RWPE1 (cell line): ENCODE measurements around the gene LARGE1.

Experiments
- CTCF ChIA-PET: fragments of 350-600 bp; sonication (Branson Sonifier 250); formaldehyde crosslinking; extraction: SDS; loops from one replicate; lab custom pipeline; 2021; lab: Yijun Ruan, JAX
- POLR2A ChIA-PET: fragments of 400-600 bp; formaldehyde crosslinking; extraction: SDS; loops from one replicate; lab custom pipeline; 2020; ENCODE audit warnings: antibody characterized with exemption; ENCODE audit not compliant: low non-redundant PET; lab: Yijun Ruan, JAX
- DNase-seq: peaks from one replicate; pipeline ENCODE4 v3.0.0; 2012; ENCODE audit warnings: low spot score
- H3K27ac ChIP-seq: fragments of 450-650 bp; 2 replicates; pipeline ENCODE4 v1.5.1; 2017
- TF ChIP-seq, protein P1 (sequence below): fragments of 450-650 bp; conservative IDR thresholded peaks from 2 replicates; pipeline ENCODE4 v1.5.1; 2017; ENCODE audit warnings: low read depth, mild to moderate bottlenecking

Gene LARGE1

DNA sequence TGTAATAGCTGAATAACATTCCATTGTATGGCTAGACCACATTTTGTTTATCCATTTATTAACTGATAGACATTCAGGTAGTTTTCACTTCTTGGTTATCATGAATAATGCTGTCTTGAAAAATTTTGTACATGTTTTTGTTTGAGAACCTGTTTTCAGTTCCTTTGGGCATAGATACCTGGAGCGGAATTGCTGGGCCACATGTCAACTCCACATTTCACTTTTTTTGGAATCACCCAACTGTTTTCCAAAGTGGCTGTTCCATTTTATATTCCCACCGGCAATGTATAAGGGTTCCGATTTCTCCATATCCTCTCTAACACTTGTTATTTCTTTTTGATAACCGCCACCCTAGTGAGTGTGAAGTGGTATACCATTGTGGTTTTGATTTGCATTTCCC, 184.3 kb downstream of the LARGE1 start:
- CTCF ChIA-PET: no interaction called here
- H3K27ac ChIP-seq: no peak overlapping the region
- TF ChIP-seq, protein P1, sequence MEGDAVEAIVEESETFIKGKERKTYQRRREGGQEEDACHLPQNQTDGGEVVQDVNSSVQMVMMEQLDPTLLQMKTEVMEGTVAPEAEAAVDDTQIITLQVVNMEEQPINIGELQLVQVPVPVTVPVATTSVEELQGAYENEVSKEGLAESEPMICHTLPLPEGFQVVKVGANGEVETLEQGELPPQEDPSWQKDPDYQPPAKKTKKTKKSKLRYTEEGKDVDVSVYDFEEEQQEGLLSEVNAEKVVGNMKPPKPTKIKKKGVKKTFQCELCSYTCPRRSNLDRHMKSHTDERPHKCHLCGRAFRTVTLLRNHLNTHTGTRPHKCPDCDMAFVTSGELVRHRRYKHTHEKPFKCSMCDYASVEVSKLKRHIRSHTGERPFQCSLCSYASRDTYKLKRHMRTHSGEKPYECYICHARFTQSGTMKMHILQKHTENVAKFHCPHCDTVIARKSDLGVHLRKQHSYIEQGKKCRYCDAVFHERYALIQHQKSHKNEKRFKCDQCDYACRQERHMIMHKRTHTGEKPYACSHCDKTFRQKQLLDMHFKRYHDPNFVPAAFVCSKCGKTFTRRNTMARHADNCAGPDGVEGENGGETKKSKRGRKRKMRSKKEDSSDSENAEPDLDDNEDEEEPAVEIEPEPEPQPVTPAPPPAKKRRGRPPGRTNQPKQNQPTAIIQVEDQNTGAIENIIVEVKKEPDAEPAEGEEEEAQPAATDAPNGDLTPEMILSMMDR: no peak
- no peak for DNase-seq
- POLR2A ChIA-PET: no interaction called here

- ChIA-PET POLR2A (no interaction called here), CTCF (no interaction called here)
- H3K27ac ChIP-seq: no peak overlapping the region
- no peak for DNase-seq
- TF ChIP-seq, protein P1: no peak
Measured at GRCh38 chr22:33728847-33729246, 191.4 kb downstream of the LARGE1 start.

GRCh38 chr22:33726294-33726734, 194.0 kb downstream of the LARGE1 start:
- TF ChIP-seq, protein P1: no peak
- POLR2A ChIA-PET: no interaction called here
- no peak for DNase-seq
- H3K27ac ChIP-seq: no peak overlapping the region
- CTCF ChIA-PET: no interaction called here

GRCh38 chr22:33723915-33724314, 196.4 kb downstream of the LARGE1 start:
- ChIA-PET POLR2A (no interaction called here), CTCF (no interaction called here)
- TF ChIP-seq, protein P1: no peak
- no peak for DNase-seq
- no peak overlapping the region for H3K27ac ChIP-seq

- H3K27ac ChIP-seq: no peak overlapping the region
- no peak for DNase-seq
- POLR2A ChIA-PET: no interaction called here
- TF ChIP-seq, protein P1: no peak
- CTCF ChIA-PET: no interaction called here
Measured at GRCh38 chr22:33722816-33723215, 197.5 kb downstream of the LARGE1 start.

DNA sequence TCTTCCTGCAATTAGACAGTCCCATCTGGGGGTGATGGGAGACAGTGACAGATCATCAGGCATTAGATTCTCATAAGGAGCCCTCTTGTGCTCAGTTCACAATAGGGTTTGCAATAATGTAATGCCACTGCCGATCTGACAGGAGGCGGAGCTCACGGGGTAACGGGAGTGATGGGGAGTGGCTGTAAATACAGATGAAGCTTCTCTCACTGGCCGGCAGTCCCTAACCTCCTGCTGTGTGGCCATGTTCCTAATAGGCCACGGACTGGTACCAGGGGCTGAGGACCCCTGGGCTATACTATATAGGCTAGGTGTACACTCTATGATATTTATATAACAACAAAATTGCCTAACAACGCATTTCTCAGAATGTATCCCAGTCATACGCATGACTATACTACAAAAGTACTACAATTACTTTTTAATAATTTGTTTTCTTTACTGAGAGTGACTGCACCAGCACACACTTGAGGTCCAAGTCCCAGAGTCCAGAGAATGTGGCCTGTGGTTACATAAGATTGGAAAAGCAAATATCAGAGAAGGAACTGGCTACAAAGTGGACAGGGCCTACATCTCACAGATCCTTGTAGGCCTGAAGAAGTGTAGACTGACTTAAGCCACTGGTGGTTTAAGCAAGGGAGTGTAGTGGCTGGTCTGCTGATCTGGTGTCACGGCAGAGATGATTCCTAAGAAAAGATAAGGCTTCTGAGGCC, 200.0 kb downstream of the LARGE1 start:
- H3K27ac ChIP-seq: no peak overlapping the region
- CTCF ChIA-PET: no interaction called here
- no peak for DNase-seq
- TF ChIP-seq, protein P1: no peak
- POLR2A ChIA-PET: no interaction called here
